Motor neuron (in vitro differentiated cells): Measurements from ENCODE around the gene EEF1B2. TPM values are rescaled to one million over a fixed set of nuclear protein-coding genes. Genes with fewer than 3 reads are reported as not detected.
"Not testable (repeated sequence)": the region's sequence is repeated elsewhere in the genome, so short reads cannot be mapped to it uniquely, and the experiment has no call there.

ENCODE experiments used
- ATAC-seq, 8 experiments: fragments of 200-7000 bp; cut with Tn5 transposase; replicated peaks in 6 of 8; 2 replicates each; pipeline ENCODE4 v1.8.0; 2021; ENCODE audit warnings: mild to moderate bottlenecking in 8 of 8, moderate library complexity in 8 of 8
- H3K27ac ChIP-seq, 2 donors: fragments of 250-450 bp; sonication (Bioruptor Pico); 2 replicates each; pipeline ENCODE4 v1.9.0; 2021; ENCODE audit warnings: antibody characterized with exemption in 2 of 2, mild to moderate bottlenecking in 2 of 2, moderate library complexity in 1 of 2
- H3K4me1 ChIP-seq, 2 donors: fragments of 250-450 bp; sonication (Bioruptor Pico); replicated peaks in 1 of 2; 2 replicates each; pipeline ENCODE4 v1.6.1; 2021; ENCODE audit warnings: antibody characterized with exemption in 2 of 2, mild to moderate bottlenecking in 2 of 2, moderate library complexity in 1 of 2
- H3K4me3 ChIP-seq, 5 donors: fragments of 250-450 bp; sonication (Bioruptor Pico); 2 replicates each; pipeline ENCODE4 v1.9.0; 2021; ENCODE audit warnings: antibody characterized with exemption in 5 of 5, mild to moderate bottlenecking in 5 of 5, moderate library complexity in 4 of 5
- WGBS, 10 experiments: fragments of 450-650 bp; shearing (Covaris generic); methylation state at CpG; one replicate each; pipeline ENCODE4 v1.0.0; 2022; 5-methylcytosine and 5-hydroxymethylcytosine counted together
- in situ Hi-C, 9 experiments: fragments of 400-800 bp; cut with MboI; loops; one replicate each; pipeline ENCODE4 v1.15.0; 2021; ENCODE audit warnings: low sequenced_read_pairs in 9 of 9, low pct_unique_long_range_greater_than_20kb in 2 of 9; ENCODE audit not compliant: unreplicated experiment in 9 of 9
- total RNA-seq, 8 experiments: library from RNA; unstranded; fragments of 300-600 nt; gene quantifications; 2 replicates each; pipeline versions ENCODE4 v1.2.3 to v1.2.4, GENCODE V29; 2022

EEF1B2 gene
- total RNA-seq, 8 experiments from 2014 or later: 478 to 1,273 (median 734) TPM

DNA sequence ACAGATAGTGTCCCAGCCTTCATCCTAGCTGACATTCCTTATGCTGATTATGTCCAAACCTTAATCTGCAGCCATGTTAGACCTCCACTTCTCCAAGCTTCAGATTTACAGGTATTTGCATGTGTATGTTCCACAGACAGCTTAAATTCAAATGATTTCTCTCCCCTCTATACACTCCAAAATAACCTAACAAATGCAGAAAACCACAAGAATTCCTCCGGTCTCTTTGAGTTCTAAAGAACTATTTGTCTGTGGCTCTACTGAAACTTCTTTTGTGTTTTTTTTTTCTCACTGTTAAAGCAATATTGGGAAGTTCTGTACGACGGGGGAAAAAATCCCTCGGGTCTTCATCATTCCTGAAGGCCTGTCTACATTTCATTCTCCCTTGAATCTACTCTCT is 9.1 kb upstream of the EEF1B2 start:
- no peak for ATAC-seq
- in situ Hi-C loops: loop anchor here in 2 of 9 experiments (25.0 kb wide), 2 partner anchors 212 to 287 kb away; partner anchors contain the start of gene ADAM23 (in 1 of the 2)
- H3K27ac ChIP-seq: no peak overlapping the region
- WGBS, 10 experiments: 60 to 100% (median 84%) methylated on average over 1 to 4 of the region's 4 CpGs
- no peak overlapping the region for H3K4me3 ChIP-seq
- H3K4me1 ChIP-seq: no peaks in the 10 kb centered on the region

DNA sequence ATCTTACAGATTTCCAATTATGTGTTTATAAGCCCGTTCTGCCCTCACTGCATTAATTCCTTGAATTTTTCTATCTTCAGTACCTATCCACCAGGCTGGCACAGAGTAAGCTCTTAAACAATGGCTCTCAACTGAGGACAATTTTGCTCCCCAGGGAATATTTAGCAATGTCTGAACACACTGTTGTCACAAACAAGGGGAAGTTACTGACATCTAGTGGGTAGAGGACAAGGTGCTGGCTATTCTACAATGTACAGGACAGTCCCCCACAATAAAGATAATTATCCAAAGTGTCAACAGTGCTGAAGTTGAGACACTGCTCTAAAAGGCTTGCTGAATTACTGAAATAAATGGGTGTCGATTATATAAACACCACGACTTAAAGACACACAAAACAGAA is 5.5 kb upstream of the EEF1B2 start:
- WGBS, 10 experiments: 67 to 96% (median 89%) methylated on average over 1 to 3 of the region's 3 CpGs; no CpG with 5 or more reads in 2 of the 10 experiments
- peak in 6 of 8 experiments; percentile 5 to 35 (median 19) for ATAC-seq
- no peak overlapping the region for H3K27ac ChIP-seq

GRCh38 chr2:206157014-206157413 is 2.7 kb upstream of the EEF1B2 start:
- not testable (repeated sequence) for H3K4me3 ChIP-seq, ATAC-seq, H3K27ac ChIP-seq
- H3K4me1 ChIP-seq: peaks cover 3 to 11% of the 10 kb centered on the region in 2 donors
- in situ Hi-C loops: loop anchor here in 2 of 9 experiments (25.0 kb wide), 2 partner anchors 205 to 280 kb away; partner anchors contain the start of gene ADAM23 (in 1 of the 2)
- WGBS, 10 experiments: 92 to 100% (median 97%) methylated on average over 2 to 11 of the region's 11 CpGs; no CpG with 5 or more reads in 3 of the 10 experiments

More for the DNA sequence above, 5.5 kb upstream of the EEF1B2 start:
- no peak overlapping the region for H3K4me3 ChIP-seq
- in situ Hi-C loops: loop anchor here in 2 of 9 experiments (25.0 kb wide), 2 partner anchors 208 to 283 kb away; partner anchors contain the start of gene ADAM23 (in 1 of the 2)
- H3K4me1 ChIP-seq: peaks cover 0 to 4% of the 10 kb centered on the region in 2 donors

DNA sequence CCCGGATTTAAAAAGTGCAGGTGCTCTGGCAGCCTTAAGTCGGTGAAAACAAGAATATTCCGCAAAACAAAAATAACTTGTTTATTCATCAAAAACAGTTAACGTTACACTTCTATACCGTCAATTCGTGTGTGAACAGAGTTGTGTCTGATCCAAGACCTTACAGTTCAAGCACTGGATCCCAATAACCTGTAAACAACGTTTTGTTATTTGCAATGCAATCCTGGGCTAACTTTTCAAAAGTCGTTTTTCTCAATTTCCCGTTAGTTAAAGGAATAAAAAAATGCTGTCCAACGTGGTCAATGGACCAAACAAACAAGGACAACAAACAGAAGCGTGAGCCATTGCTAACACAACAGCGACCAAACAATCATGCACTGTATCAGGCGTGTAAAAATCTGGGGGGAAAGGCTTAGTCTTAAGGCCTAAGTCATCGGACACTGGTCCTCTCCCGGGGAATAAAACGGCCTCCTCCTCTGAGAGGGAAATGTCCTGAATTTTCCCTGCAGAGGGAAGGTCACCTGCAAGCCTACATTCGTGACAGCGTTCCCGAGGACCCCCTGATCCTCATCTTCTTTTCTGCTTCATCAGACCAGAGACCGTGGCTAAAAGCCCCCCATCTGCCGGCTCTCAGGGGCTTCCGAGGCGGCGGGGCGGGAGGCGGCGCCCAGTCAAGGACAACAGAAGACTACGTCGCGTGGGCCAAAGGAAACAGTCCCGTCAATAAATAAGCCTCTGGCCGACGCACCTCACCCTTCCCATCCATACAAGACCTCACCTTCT is 941 bp upstream of the EEF1B2 start:
- ATAC-seq: peak; percentile 0 to 30 (median 2)
- Histone ChIP-seq H3K4me3 (peak overlapping the region; percentile 47 to 93 (median 65)), H3K27ac (peak overlapping the region; percentile 92 to 95), H3K4me1 (peaks cover 3 to 11% of the 10 kb centered on the region in 2 donors)
- in situ Hi-C loops: loop anchor here in 2 of 9 experiments (25.0 kb wide), 2 partner anchors 204 to 279 kb away; partner anchors contain the start of gene ADAM23 (in 1 of the 2)
- WGBS, 10 experiments: 0 to 2% (median 0%) methylated on average over 8 to 21 of the region's 33 CpGs; no CpG with 5 or more reads in 1 of the 10 experiments

DNA sequence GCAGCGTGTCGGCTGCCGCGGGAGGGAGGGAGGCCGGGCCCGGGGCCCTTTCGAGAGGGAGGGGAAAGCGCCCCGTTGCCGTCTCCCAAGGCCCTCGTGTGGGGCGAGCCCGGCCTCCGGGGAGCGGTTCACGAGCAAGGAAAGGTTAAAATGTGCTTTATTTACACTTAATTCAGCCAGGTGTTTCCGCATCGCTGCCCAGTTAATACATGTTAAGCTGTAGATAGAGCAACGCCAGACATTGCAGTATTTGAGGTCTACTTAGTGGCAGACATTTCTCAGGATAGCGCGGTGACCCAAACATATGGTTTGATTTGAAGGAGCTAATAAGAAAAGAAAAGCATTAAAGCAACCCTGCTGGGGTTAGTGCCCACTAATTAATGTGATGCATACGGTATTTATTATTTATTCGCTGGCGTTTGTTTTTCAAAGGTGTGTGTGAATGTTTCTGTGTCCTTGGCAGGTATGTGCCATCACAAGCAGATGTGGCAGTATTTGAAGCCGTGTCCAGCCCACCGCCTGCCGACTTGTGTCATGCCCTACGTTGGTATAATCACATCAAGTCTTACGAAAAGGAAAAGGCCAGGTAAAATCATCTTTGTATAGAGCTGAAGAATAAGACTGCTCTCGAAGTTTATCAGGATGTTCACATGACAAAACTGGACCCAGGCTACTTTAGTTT is 571 bp downstream of the EEF1B2 start:
- in situ Hi-C loops: loop anchor here in 2 of 9 experiments (10.0 to 25.0 kb wide), 3 partner anchors 105 to 277 kb away; partner anchors contain the start of gene ADAM23 (in 1 of the 2)
- peak overlapping the region; percentile 83 to 87 for H3K27ac ChIP-seq
- 0 to 7% (median 0%) methylated on average over 1 to 13 of the region's 30 CpGs; no CpG with 5 or more reads in 1 of the 10 experiments for WGBS, 10 experiments
- ATAC-seq: peak in 7 of 8 experiments; percentile 0 to 63 (median 47)
- peaks cover 3 to 11% of the 10 kb centered on the region in 2 donors for H3K4me1 ChIP-seq
- H3K4me3 ChIP-seq: peak overlapping the region; percentile 47 to 93 (median 65)

- ATAC-seq: no peak
- in situ Hi-C loops: loop anchor here in 2 of 9 experiments (10.0 to 25.0 kb wide), 3 partner anchors 104 to 277 kb away; partner anchors contain the start of gene ADAM23 (in 1 of the 2)
- peak overlapping the region; percentile 47 to 93 (median 65) for H3K4me3 ChIP-seq
- H3K4me1 ChIP-seq: peaks cover 3 to 11% of the 10 kb centered on the region in 2 donors
- H3K27ac ChIP-seq: no peak overlapping the region
- WGBS, 10 experiments: 10 to 100% (median 63%) methylated on average over 1 to 2 of the region's 2 CpGs; no CpG with 5 or more reads in 3 of the 10 experiments
These were observed 1.1 kb downstream of the EEF1B2 start for GRCh38 chr2:206160807-206161179.

GRCh38 chr2:206162401-206162800 is 2.7 kb downstream of the EEF1B2 start:
- WGBS, 10 experiments: 67 to 100% (median 94%) methylated on average over 1 to 4 of the region's 4 CpGs; no CpG with 5 or more reads in 3 of the 10 experiments
- not testable (repeated sequence) for H3K27ac ChIP-seq, ATAC-seq, H3K4me3 ChIP-seq
- in situ Hi-C loops: loop anchor here in 2 of 9 experiments (10.0 to 25.0 kb wide), 3 partner anchors 102 to 275 kb away; partner anchors contain the start of gene ADAM23 (in 1 of the 2)
- H3K4me1 ChIP-seq: peaks cover 3 to 11% of the 10 kb centered on the region in 2 donors

- in situ Hi-C loops: loop anchor here in 2 of 9 experiments (10.0 to 25.0 kb wide), 3 partner anchors 101 to 274 kb away; partner anchors contain the start of gene ADAM23 (in 1 of the 2)
- Histone ChIP-seq H3K4me1 (peaks cover 3 to 8% of the 10 kb centered on the region in 2 donors), H3K4me3 (no peak overlapping the region), H3K27ac (no peak overlapping the region)
- ATAC-seq: no peak
- 69 to 100% (median 89%) methylated on average over 1 to 2 of the region's 3 CpGs; no CpG with 5 or more reads in 4 of the 10 experiments for WGBS, 10 experiments
These were observed 3.7 kb downstream of the EEF1B2 start for GRCh38 chr2:206163251-206163880.

- Histone ChIP-seq H3K4me1 (peaks cover 3 to 8% of the 10 kb centered on the region in 2 donors), H3K4me3 (peak overlapping the region in 1 of 5 donors; percentile 4), H3K27ac (no peak overlapping the region)
- 0 to 76% (median 53%) methylated on average over 1 to 2 of the region's 2 CpGs; no CpG with 5 or more reads in 1 of the 10 experiments for WGBS, 10 experiments
- no peak for ATAC-seq
- in situ Hi-C loops: loop anchor here in 2 of 9 experiments (10.0 to 25.0 kb wide), 3 partner anchors 100 to 273 kb away; partner anchors contain the start of gene ADAM23 (in 1 of the 2)
These were observed 4.7 kb downstream of the EEF1B2 start for GRCh38 chr2:206164261-206164862.

- not testable (repeated sequence) for H3K4me1 ChIP-seq, ATAC-seq, H3K4me3 ChIP-seq, H3K27ac ChIP-seq
- in situ Hi-C loops: loop anchor here in 2 of 9 experiments (10.0 to 25.0 kb wide), 3 partner anchors 97 to 269 kb away; partner anchors contain the start of gene ADAM23 (in 1 of the 2)
- WGBS, 10 experiments: 75 to 100% (median 97%) methylated on average over 1 to 4 of the region's 4 CpGs; no CpG with 5 or more reads in 3 of the 10 experiments
These were observed 8.5 kb downstream of the EEF1B2 start for GRCh38 chr2:206168230-206168629.

GRCh38 chr2:206171624-206172397 is 12.1 kb downstream of the EEF1B2 start:
- WGBS, 10 experiments: no CpG with 5 or more reads among the region's 52 CpGs
- not testable (repeated sequence) for ATAC-seq, H3K27ac ChIP-seq, H3K4me1 ChIP-seq, H3K4me3 ChIP-seq
- in situ Hi-C loops: loop anchor here in 2 of 9 experiments (25.0 kb wide), 2 partner anchors 190 to 265 kb away; partner anchors contain the start of gene ADAM23 (in 1 of the 2)
